B cell (primary cell): ENCODE results near the gene ERBB3. TPM values are rescaled to one million over a fixed set of nuclear protein-coding genes. Genes with fewer than 3 reads are reported as not detected.
A peak's percentile ranks its signal among the peaks of the same experiment; 100 is the strongest.

Source experiments
- ATAC-seq: fragments of 200-7000 bp; cut with Tn5 transposase; one replicate; pipeline ENCODE4 v1.10.0; 2021; ENCODE audit warnings: low read depth, mild to moderate bottlenecking, moderate number of reproducible peaks, moderate library complexity
- CTCF ChIA-PET: fragments of 350-600 bp; sonication (Branson Sonifier 250); formaldehyde crosslinking; loops from one replicate; lab custom pipeline; 2021; ENCODE audit warnings: antibody characterized with exemption, inconsistent platforms; lab: Charles Lee
- POLR2A ChIA-PET: fragments of 350-600 bp; sonication (Branson Sonifier 250); formaldehyde crosslinking; loops from one replicate; lab custom pipeline; 2021; ENCODE audit warnings: antibody characterized with exemption; lab: Charles Lee
- DNase-seq: peaks from one replicate; pipeline ENCODE4 v3.0.0; 2013
- H2AFZ ChIP-seq: 2 replicates; pipeline ENCODE4 v1.6.1; 2012; ENCODE audit warnings: mild to moderate bottlenecking, low read depth, low read length; ENCODE audit not compliant: insufficient read depth, poor library complexity, severe bottlenecking
- H3K27ac ChIP-seq, 2 donors: 1 replicate in 1 of 2; 2 replicates in 1 of 2; pipeline ENCODE4 v1.5.1; 2012 to 2013; ENCODE audit warnings: low read length in 2 of 2, mild to moderate bottlenecking in 2 of 2, moderate library complexity in 1 of 2
- H3K27me3 ChIP-seq, 4 experiments: fragments of 200-600 bp in 1 of 4; sonication (generic) in 1 of 4; replicated peaks in 1 of 4; 1 replicate in 2 of 4; 2 replicates in 2 of 4; pipeline versions ENCODE4 v1.6.1 to v1.7.0; 2013 to 2016; ENCODE audit warnings: low read length in 3 of 4, mild to moderate bottlenecking in 2 of 4, mixed read lengths in 1 of 4, moderate library complexity in 1 of 4; ENCODE audit not compliant: insufficient read depth in 4 of 4, control insufficient read depth in 3 of 4; ENCODE audit errors: control extremely low read depth in 1 of 4
- H3K36me3 ChIP-seq, 2 experiments: replicated peaks in 1 of 2; 1 replicate in 1 of 2; 2 replicates in 1 of 2; pipeline versions ENCODE4 v1.6.1 to v1.7.1; 2013; ENCODE audit warnings: low read length in 1 of 2; ENCODE audit not compliant: insufficient read depth in 2 of 2, control insufficient read depth in 1 of 2; ENCODE audit errors: control extremely low read depth in 1 of 2, extremely low read depth in 1 of 2
- H3K4me1 ChIP-seq, 2 donors: fragments of 200-600 bp in 1 of 2; sonication (generic) in 1 of 2; 1 replicate in 1 of 2; 2 replicates in 1 of 2; pipeline versions ENCODE4 v1.5.1 to v1.6.1; 2013 to 2017; ENCODE audit warnings: low read length in 2 of 2; ENCODE audit not compliant: control insufficient read depth in 2 of 2, insufficient read depth in 2 of 2
- H3K4me2 ChIP-seq: replicated peaks from 2 replicates; pipeline ENCODE3; 2012; ENCODE audit warnings: mild to moderate bottlenecking, low read depth, low read length; ENCODE audit not compliant: poor library complexity, severe bottlenecking
- H3K4me3 ChIP-seq, 5 experiments: fragments of 200-600 bp in 1 of 5; sonication (generic) in 1 of 5; 1 replicate in 3 of 5; 2 replicates in 2 of 5; pipeline versions ENCODE4 v1.5.1 to v1.7.0; 2011 to 2016; ENCODE audit warnings: low read length in 4 of 5, mild to moderate bottlenecking in 4 of 5, low read depth in 2 of 5, control low read depth in 1 of 5, moderate library complexity in 1 of 5; ENCODE audit not compliant: insufficient read depth in 1 of 5; ENCODE audit errors: control extremely low read depth in 1 of 5, extremely low read depth in 1 of 5
- H3K79me2 ChIP-seq: fragments of 200-600 bp; sonication (generic); one replicate; pipeline ENCODE4 v1.6.0; 2016; ENCODE audit warnings: low read length; ENCODE audit not compliant: control insufficient read depth, insufficient read depth
- H3K9ac ChIP-seq: fragments of 200-600 bp; sonication (generic); 2 replicates; pipeline ENCODE4 v1.6.1; 2017; ENCODE audit warnings: mild to moderate bottlenecking, low read length, moderate library complexity
- H3K9me3 ChIP-seq, 3 donors: one replicate each; pipeline versions ENCODE4 v1.6.1 to v1.7.1; 2013; ENCODE audit warnings: low read length in 2 of 3; ENCODE audit not compliant: control insufficient read depth in 2 of 3, insufficient read depth in 1 of 3; ENCODE audit errors: control extremely low read depth in 1 of 3
- H4K20me1 ChIP-seq: 2 replicates; pipeline ENCODE4 v1.6.0; 2012; ENCODE audit warnings: mild to moderate bottlenecking, low read length; ENCODE audit not compliant: insufficient read depth, control insufficient read depth, poor library complexity, severe bottlenecking
- H3K27ac Mint-ChIP-seq: one replicate; pipeline ENCODE4 v1.8.0; 2021; ENCODE audit warnings: mixed read lengths
- H3K27me3 Mint-ChIP-seq: one replicate; pipeline ENCODE4 v1.8.0; 2021; ENCODE audit warnings: mixed read lengths
- H3K4me1 Mint-ChIP-seq: one replicate; pipeline ENCODE4 v1.8.0; 2021; ENCODE audit warnings: mixed read lengths
- H3K4me3 Mint-ChIP-seq: one replicate; pipeline ENCODE4 v1.8.0; 2021; ENCODE audit warnings: mixed read lengths
- H3K9me3 Mint-ChIP-seq: one replicate; pipeline ENCODE4 v1.8.0; 2022; ENCODE audit warnings: mixed read lengths; ENCODE audit not compliant: insufficient read depth
- EZH2 ChIP-seq: IDR thresholded peaks from 2 replicates; pipeline ENCODE4 v1.6.1; 2012; ENCODE audit warnings: borderline replicate concordance, low read depth, mild to moderate bottlenecking, moderate library complexity, low read length; ENCODE audit not compliant: insufficient read depth, poor library complexity, severe bottlenecking
- WGBS: methylation state at CpG from one replicate; pipeline ENCODE4 v1.1.5; 2013; ENCODE audit warnings: missing lambda C conversion rate; ENCODE audit not compliant: insufficient coverage; 5-methylcytosine and 5-hydroxymethylcytosine counted together
- intact Hi-C: fragments of 100-400 bp; cut with micrococcal nuclease; formaldehyde crosslinking; loops from one replicate; pipeline ENCODE4 v1.10.0; 2022
- polyA plus RNA-seq: library from polyadenylated mRNA; depleted of rRNA; stranded (reverse); fragments of >200 nt; gene quantifications from 2 replicates; pipeline ENCODE4 v1.2.3, GENCODE V29; 2012
- total RNA-seq, 2 donors: library from RNA; stranded (reverse); fragments of 120-200 nt in 1 of 2; gene quantifications; 1 replicate in 1 of 2; 2 replicates in 1 of 2; pipeline versions ENCODE4 v1.2.3 to v1.2.4, GENCODE V29; 2013 to 2022
- TF ChIP-seq, protein P1 (sequence below): fragments of 200-600 bp; IDR thresholded peaks from one replicate; pipeline ENCODE4 v1.8.0; 2022; ENCODE audit warnings: antibody characterized with exemption, mild to moderate bottlenecking

Gene ERBB3
- total and polyA plus RNA-seq, 2 donors (not counting 1 experiment from before 2014, with no cell fraction given): 0.10 TPM; not detected in 1

- peaks cover 0 to 36% of the 10 kb centered on the region in 2 experiments for H3K36me3 ChIP-seq
- H3K27me3 ChIP-seq: no peaks in the 10 kb centered on the region
- peaks cover 4% of the 10 kb centered on the region for H4K20me1 ChIP-seq
- H3K9me3 Mint-ChIP-seq: no peaks in the 10 kb centered on the region
- peak within 1 kb of the TSS; percentile 66 to 99 (median 97) for H3K4me3 ChIP-seq
- ATAC-seq (peak; percentile 76), DNase-seq (peak; percentile 99)
- peak within 1 kb of the TSS; percentile 99 for H3K27ac Mint-ChIP-seq
- intact Hi-C loops: loop anchor here (1.0 to 5.0 kb wide), 17 partner anchors 8 to 1634 kb away; partner anchors contain the start of genes ANKRD52, CDK4, COQ10A and CS
- H3K27ac ChIP-seq: peak within 1 kb of the TSS; percentile 94 to 95
- H3K9me3 ChIP-seq: no peaks in the 10 kb centered on the region
- H3K4me1 ChIP-seq: peaks cover 17 to 30% of the 10 kb centered on the region in 2 donors
- H3K4me3 Mint-ChIP-seq: peak within 1 kb of the TSS; percentile 99
- TF ChIP-seq EZH2: no peak
- TF ChIP-seq, protein P1, sequence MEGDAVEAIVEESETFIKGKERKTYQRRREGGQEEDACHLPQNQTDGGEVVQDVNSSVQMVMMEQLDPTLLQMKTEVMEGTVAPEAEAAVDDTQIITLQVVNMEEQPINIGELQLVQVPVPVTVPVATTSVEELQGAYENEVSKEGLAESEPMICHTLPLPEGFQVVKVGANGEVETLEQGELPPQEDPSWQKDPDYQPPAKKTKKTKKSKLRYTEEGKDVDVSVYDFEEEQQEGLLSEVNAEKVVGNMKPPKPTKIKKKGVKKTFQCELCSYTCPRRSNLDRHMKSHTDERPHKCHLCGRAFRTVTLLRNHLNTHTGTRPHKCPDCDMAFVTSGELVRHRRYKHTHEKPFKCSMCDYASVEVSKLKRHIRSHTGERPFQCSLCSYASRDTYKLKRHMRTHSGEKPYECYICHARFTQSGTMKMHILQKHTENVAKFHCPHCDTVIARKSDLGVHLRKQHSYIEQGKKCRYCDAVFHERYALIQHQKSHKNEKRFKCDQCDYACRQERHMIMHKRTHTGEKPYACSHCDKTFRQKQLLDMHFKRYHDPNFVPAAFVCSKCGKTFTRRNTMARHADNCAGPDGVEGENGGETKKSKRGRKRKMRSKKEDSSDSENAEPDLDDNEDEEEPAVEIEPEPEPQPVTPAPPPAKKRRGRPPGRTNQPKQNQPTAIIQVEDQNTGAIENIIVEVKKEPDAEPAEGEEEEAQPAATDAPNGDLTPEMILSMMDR: peak; percentile 61
- peak within 1 kb of the TSS; percentile 85 for H3K4me2 ChIP-seq
- ChIA-PET CTCF (interaction anchor here (0.6 to 13.8 kb wide), 38 partner anchors 9 to 993 kb away, joined by 3 to 247 read pairs (median 4); partner anchors contain the start of genes ANKRD52, CNPY2, ERBB3 and ESYT1), POLR2A (interaction anchor here (0.6 to 4.4 kb wide), 18 partner anchors 10 to 516 kb away, joined by 3 to 49 read pairs (median 6); partner anchors contain the start of genes ANKRD52, ESYT1, MYL6 and MYL6B)
- WGBS: under 1% methylated on average over 60 of the region's 61 CpGs
- H3K4me1 Mint-ChIP-seq: peaks cover 36% of the 10 kb centered on the region
- peak within 1 kb of the TSS; percentile 79 for H2AFZ ChIP-seq
- peak within 1 kb of the TSS; percentile 95 for H3K9ac ChIP-seq
- H3K27me3 Mint-ChIP-seq: no peaks in the 10 kb centered on the region
- peaks cover 48% of the 10 kb centered on the region for H3K79me2 ChIP-seq
These were observed 38.1 kb downstream of the ERBB3 start, which contains the start of gene ZC3H10 for GRCh38 chr12:56117778-56118687. ZC3H10 (plus strand) TSS chr12:56118266; CDS start chr12:56120563, 2,297 bp downstream.
